ENCODE measurements around the gene DGKZ.

The DGKZ gene

DNA sequence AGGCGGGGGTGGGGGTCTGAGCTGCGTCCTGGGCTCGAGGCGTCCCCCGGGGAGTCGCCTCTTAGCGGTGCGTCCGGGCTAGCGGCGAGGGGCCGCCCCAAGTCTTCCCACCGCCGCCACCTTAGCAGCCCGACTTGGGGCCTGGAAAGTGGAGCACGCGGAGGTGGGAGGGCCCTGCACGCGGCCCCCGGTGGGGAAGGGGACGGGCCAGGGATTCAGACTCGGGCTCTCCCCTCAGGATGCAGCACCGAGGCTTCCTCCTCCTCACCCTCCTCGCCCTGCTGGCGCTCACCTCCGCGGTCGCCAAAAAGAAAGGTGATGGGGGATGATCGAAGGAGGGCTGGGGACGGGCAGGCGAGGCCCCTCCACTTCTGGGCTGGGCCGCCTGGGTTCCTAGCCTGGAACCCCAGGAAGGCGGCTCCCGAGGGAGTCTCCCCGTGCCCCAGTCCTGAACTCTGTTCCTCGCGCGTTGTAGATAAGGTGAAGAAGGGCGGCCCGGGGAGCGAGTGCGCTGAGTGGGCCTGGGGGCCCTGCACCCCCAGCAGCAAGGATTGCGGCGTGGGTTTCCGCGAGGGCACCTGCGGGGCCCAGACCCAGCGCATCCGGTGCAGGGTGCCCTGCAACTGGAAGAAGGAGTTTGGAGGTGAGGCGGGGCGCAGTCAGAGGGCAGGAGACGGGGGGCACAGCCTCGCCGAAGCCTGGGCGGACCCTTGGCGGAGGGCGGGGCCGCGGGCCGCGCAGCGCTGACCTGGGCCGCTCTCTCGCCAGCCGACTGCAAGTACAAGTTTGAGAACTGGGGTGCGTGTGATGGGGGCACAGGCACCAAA, 34.8 kb downstream of the DGKZ start:
- DNase-seq: peak; percentile 30

DNA sequence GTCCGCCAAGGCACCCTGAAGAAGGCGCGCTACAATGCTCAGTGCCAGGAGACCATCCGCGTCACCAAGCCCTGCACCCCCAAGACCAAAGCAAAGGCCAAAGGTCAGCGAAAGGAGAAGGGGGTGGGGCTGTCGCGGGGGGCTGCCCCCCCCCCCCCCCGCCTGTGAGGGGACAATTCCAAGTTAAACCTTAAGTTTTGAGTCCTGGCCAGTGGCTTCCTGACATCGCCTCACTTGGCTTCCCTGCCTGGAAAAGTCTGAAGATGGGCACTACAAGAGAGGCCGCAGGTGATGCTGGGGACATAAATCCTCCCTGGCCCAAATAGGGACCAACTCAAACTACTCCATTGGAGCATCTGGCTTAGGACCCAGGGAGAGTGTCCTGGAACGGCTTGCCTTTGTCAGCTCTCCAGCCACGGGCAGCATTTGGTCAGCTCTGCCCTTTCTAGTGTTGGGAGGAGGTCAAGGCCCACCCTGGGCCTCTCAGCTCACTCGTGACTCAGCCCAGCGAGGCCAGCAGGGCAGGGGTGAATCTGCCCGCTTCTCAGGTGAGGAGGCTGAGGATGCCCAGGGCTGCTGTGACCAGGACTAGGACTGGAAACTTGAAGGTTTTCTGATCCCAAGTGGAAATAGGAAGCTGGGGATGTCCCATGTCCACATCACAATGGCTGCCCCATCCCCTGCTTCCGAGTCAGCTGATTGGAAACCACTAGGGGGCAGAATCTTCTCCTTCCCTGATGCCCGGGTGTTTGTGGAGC, 35.6 kb downstream of the DGKZ start:
- DNase-seq: no peak

- DNase-seq: no peak
Observed at GRCh38 chr11:46383404-46383758, 36.1 kb downstream of the DGKZ start.

GRCh38 chr11:46383974-46384701, 36.9 kb downstream of the DGKZ start:
- DNase-seq: no peak

GRCh38 chr11:46385169-46386004, 38.1 kb downstream of the DGKZ start:
- DNase-seq: no peak

GRCh38 chr11:46386005-46386578, 38.8 kb downstream of the DGKZ start:
- DNase-seq: no peak

GRCh38 chr11:46386674-46387073, 39.4 kb downstream of the DGKZ start:
- no peak for DNase-seq

- DNase-seq: no peak
Observed at GRCh38 chr11:46387456-46387855, 40.2 kb downstream of the DGKZ start.

DNA sequence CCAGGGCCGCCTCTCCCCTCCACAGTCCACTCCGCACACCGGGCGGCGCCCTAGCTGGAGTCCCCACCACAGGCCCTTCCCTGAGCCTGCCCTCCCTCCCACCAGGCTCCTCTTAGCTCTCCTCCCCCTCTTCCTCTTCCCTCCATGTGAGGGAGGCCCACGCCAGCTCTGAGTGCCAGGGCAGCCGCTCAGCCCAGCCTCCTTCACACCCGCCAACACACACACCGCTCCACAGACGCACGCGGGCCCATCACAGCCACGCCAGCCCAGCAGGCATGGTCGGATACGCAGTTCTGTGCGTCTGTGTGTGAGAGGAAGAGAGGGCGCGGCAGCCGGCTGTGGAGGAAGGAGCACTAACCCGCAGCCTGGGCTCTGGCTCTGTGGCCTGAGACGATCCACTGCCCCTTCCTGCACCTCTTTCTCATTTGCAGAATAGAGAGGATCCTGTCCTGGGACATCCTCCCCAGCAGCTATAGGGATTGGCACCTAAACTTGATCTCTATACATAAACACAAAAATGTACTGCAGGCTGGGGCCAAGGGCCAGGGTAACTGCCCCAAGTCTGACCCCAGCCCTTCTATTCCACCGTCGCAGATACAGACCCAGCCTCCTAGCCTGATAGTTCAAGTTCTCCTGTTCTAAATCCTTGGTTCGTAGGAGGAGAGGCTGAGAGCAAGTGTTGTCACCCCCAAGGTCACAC, 40.8 kb downstream of the DGKZ start:
- DNase-seq: no peak

DNA sequence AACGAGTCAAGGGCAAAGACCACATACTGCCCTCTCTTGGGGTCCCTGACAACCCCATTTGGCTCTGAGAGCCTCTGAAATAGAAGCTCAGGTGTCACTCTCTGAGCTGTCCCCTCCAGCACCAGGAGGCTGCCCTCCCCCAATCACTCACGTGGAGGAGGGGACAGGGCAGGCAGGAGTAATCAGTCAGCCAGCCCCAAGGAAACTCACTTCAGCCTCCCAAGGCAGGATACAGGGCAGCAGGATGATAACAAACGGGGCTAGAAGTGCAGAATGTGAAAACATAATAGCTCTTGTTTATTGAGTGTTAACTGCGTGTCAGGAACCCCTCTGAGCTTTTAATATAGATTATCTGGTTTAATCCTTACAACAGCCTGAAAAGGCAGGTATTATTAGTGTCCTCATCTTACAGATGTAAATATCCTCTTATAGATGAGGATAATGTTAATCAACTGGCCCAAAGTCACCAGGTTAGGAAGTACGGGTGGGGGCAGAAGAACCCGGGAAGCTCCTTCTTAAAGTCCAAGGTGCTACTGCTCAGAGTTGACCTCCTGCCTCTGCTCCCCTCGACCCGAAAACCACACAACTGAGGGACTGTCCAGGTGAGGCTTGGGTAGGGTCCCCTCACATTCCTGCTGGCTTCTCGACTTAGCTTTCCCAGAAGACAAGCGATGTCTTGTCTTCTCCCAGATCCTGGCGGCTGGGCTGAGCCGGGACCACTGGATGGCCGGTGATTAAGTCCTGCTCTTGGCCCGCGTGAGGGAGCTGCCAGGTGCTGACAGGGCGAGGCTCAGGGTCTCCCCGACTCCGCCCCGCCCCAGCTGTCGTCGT, 41.6 kb downstream of the DGKZ start:
- no peak for DNase-seq

GRCh38 chr11:46389450-46390330, 42.4 kb downstream of the DGKZ start:
- DNase-seq: peak; percentile 52

GRCh38 chr11:46390331-46391171, 43.3 kb downstream of the DGKZ start:
- DNase-seq: no peak

DNA sequence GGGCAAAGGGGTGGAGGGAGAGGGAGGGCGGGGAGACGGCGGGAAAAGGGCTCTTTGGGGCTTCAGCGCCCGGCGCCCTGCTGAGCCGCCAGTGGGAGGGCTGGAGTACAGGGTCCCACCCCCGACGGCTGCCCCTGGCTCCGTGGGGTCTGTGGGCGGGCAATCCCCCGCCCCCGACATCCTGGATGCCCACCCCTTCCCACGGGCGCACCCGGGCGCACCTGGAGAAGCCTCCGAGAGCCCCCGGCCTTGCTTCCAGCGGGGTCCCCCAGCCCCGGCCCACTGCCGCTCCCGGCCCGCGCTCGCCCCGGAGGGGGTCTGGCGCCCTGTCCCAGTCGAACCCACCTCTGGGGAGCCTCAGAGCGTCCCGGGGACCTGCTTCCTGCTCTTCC, 43.9 kb downstream of the DGKZ start:
- no peak for DNase-seq

DNA sequence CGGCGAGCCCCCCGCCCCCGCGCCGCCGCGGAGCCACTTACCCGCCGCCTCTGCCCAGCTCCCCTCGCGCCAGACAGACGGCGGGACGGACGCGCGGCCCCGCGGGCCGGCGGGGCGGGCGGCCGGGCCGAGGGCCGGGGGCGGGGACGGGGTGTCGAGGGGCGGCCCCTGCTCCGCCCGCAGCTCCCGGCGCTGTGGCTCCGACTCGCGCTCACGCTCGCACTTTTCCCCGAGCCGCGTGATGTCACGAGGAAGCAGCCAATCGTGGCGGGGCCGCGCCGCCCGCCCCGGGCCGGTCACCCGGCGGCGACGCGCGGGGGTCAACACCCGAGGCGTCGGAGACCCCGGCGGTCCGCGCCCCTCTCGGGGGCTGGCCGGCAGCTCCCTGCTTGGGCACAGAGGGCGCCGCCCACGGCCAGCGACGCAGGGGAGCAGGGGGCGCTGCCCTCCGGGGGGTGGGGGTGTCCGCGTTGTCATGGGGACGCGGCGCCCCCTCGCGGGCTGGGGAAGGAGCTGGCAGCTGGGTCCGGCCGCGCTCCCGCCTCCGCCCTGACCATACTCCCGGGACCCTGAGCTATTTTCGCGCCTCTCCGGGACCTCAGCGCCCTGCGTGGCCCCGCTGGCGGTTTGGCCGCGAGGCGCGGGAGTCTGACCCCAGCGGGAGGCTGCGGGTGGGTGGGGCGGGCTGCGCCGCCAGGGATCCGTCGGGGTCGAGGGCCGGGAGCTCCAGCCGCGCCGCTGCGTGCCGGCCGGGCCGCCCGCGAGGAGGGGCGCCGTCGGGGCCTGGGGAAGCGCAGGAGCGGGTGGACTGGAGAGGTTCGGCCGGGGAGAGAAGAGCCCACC, 44.5 kb downstream of the DGKZ start, which contains the start of gene CHRM4:
TSS of gene CHRM4 (minus strand) at position 199 of the 843 bp plus-strand sequence. CDS start 5,219 bp downstream, outside the sequence.
- DNase-seq: no peak

DNA sequence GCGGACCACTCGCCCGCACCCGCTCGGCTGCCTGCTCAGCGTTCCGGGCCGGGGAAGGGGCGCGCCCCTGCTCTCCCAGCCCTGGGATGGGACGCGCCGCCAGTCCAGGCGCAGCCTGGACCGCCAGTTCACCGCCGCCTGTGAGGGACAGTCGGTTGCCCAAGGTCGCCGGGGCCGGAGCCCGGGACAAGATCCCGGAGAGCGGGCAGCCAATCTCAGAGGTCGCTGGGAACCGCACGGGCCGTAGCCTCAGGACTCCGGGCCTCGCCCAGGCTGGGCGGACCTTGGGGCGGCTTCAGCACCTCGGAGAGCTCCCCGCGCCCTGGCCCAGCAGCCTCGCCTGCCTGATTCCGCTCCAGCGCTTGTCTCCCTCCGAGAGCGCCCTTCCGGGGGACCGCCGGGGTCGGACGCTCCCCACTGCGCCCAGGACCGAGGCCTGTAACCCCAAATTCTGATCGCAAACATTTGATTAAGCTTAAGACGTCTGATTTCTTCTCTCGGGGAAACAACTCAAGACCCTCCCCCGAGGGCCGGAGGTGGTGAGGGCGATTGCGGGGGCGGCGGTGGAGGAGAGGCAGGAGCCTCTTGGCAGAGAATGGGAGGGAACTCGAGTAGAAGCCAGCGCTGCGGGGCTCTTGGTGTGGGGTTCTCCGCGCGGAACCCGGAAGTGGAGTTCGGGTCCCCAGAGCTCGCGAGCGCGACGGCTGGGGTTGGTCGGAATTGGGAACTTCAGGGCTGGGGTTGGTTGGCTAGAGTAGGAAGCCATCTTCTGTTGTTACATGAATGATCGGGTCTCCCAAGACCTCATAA, 45.4 kb downstream of the DGKZ start:
- DNase-seq: peak; percentile 78

GRCh38 chr11:46393231-46393616, 46.0 kb downstream of the DGKZ start:
- DNase-seq: no peak

GRCh38 chr11:46393759-46394158, 46.5 kb downstream of the DGKZ start:
- DNase-seq: no peak
